ENCODE measurements around the gene UPF2.

UPF2 gene

DNA sequence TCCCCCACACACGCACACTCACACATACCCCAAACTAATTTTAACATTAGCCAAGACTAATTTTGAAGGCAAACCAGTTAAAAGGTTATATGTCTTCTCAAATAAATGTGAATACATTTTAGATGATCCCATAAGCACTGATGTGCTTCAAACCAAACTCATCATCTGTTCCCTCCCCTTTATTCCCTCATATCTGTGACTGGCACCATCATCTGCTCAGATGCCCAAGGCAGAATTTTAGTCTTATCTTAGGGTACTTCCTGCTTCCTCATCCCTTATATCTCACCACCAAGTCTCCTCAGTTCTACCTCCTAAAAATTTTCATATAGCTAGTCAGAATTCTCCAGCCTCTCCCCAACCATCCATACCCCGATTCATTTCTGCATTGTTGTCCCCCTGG is 80.4 kb downstream of the UPF2 start:
- in situ Hi-C loops (cut with HindIII; ENCODE audit: low sequenced_read_pairs) = no loop called here

- in situ Hi-C loops (cut with HindIII; ENCODE audit: low sequenced_read_pairs) = no loop called here
Measured at GRCh38 chr10:11961771-11962170, 80.8 kb downstream of the UPF2 start.

GRCh38 chr10:11959966-11960365 is 82.6 kb downstream of the UPF2 start:
- in situ Hi-C loops (cut with HindIII; ENCODE audit: low sequenced_read_pairs) = no loop called here

DNA sequence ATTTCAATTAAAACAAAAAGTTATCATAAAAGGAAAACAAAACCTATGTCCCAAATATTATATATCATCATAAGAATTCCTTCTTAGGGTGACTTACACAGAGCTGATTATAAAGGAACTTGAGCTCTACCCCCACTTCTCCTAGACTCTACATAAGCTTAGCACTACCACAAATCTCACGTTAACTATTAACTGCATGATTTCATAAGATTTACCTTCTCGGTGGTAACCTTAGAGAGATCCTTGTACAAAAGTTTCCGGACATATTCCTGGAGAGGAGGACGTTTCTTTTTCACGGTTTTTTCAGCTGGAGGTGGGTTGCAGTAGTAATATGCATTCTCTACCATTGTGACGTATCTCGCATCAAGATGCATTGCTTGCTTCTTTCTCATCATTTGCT is 83.7 kb downstream of the UPF2 start:
- in situ Hi-C loops (cut with HindIII; ENCODE audit: low sequenced_read_pairs) = no loop called here

DNA sequence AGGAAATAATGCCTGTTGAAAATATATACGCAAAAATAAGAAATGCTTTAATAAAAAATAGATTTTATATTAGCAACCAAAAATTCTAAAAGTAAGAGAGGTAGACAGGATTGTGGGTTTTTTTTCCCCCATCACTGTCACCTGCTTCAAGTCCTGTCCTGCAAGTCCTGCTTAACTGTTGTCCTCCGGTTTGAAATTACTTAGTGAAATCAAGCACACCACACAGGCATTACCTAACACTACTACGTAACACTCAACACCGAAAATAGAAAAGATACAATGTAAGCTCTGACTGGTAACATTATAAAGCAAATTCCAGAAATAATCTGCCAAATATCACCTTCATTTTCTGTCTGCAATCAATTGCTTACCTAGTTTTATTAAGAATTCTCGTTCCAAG is 90.9 kb downstream of the UPF2 start:
- in situ Hi-C loops (cut with HindIII; ENCODE audit: low sequenced_read_pairs) = no loop called here

DNA sequence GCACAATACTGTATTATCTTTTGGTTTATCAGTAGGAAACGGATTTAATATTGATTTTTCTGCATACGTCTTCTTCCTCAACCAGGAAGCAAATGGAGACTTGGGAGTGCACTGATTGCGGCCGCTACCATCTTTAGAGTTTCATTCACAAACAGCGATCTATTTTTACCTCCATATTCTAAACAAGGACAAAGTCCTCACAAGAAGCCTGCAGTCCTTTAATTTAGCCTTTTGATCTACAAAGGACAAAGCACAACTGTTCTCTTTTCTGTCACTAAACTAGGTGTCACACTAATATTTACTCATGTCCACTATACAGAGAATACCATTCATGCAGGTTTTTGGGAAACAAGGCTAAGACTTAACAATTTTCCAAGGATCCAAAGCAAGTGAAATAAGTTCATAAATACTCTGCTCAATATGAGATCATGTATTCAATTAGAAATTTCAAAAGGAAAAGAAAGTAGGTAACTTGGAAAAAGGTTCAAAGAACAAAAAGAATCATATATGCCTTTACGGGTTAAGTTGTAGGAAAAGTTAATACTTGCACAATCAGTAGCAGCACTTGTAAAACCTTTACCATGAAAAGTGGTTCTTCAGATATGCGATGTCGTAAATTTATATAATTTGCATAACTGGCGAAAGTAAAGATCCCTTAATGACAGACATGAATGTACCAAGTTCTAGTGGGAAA is 92.1 kb downstream of the UPF2 start:
- in situ Hi-C loops (cut with HindIII; ENCODE audit: low sequenced_read_pairs) = no loop called here

GRCh38 chr10:11949152-11949551 is 93.5 kb downstream of the UPF2 start:
- in situ Hi-C loops (cut with HindIII; ENCODE audit: low sequenced_read_pairs) = no loop called here

DNA sequence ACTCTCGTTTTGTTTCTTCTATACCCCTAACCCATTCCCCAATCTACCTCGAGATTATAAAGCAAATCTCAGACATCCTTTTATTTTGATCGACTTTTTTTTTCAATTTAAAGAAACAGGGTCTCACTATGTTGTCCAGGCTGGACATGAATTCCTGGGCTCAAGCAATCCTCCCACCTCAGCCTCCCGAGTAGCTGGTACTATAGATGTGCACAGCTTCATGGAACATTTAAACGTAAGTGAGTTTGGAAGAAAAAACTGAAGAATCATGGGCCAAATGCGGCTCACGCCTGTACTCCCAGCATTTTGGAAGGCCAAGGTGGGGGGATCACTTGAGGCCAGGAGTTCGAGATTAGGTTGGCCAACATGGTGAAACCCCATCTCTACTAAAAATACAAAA is 96.0 kb downstream of the UPF2 start:
- in situ Hi-C loops (cut with HindIII; ENCODE audit: low sequenced_read_pairs) = no loop called here

GRCh38 chr10:11936389-11937152 is 106.0 kb downstream of the UPF2 start:
- in situ Hi-C loops (cut with HindIII; ENCODE audit: low sequenced_read_pairs) = no loop called here

- in situ Hi-C loops (cut with HindIII; ENCODE audit: low sequenced_read_pairs) = no loop called here
Measured at GRCh38 chr10:11934262-11934661, 108.3 kb downstream of the UPF2 start.

- in situ Hi-C loops (cut with HindIII; ENCODE audit: low sequenced_read_pairs) = no loop called here
Measured at GRCh38 chr10:11933577-11934223, 108.9 kb downstream of the UPF2 start.

- in situ Hi-C loops (cut with HindIII; ENCODE audit: low sequenced_read_pairs) = no loop called here
Measured at GRCh38 chr10:11931038-11931437, 111.6 kb downstream of the UPF2 start.

DNA sequence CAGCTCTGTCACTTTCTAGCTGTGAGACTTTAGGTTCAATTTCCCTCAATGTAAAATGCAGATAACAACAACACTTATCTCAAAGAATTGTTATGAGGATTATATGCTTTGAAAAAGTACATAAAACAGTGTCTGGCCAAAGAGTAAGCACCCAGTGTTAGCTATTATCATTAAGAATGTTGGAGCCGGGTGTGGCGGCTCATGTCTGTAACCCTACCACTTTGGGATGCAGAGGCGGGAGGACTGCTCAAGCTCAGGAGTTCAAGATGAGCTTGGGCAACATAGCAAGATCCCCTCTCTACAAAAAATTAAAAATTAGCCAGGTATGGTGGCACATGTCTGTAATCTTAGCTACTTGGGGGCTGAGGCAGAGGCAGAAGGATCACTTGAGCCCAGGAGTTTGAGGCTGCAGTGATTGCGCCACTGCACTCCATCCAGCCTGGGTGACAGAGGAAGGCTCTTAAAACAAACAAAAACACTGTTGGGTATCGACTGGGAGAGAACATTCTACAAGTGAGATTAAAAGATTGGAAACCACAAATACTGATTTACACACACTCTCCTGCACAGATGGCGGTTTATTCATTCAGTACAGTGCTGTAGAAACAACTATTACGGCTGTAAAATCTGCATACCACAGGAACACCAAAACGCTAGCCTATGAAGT is 112.2 kb downstream of the UPF2 start:
- in situ Hi-C loops (cut with HindIII; ENCODE audit: low sequenced_read_pairs) = no loop called here

DNA sequence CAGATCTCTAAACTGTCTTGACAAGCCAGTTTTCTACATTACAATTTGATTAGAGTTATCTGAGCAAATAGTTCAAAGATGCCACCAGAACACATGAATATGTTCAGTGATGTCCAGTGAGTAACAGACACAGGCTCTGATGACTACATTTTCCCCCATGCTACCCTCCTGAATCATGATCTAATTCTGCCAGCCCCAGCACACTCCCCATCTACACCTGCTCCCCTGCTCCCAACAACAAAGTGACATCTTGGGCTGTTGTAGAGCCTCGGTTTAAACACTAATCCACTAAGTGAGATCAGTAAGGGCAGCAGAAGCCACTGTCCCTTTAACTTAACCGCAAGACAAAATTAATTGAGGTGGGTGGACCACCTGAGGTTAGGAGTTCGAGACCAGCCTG is 114.9 kb downstream of the UPF2 start:
- in situ Hi-C loops (cut with HindIII; ENCODE audit: low sequenced_read_pairs) = no loop called here

DNA sequence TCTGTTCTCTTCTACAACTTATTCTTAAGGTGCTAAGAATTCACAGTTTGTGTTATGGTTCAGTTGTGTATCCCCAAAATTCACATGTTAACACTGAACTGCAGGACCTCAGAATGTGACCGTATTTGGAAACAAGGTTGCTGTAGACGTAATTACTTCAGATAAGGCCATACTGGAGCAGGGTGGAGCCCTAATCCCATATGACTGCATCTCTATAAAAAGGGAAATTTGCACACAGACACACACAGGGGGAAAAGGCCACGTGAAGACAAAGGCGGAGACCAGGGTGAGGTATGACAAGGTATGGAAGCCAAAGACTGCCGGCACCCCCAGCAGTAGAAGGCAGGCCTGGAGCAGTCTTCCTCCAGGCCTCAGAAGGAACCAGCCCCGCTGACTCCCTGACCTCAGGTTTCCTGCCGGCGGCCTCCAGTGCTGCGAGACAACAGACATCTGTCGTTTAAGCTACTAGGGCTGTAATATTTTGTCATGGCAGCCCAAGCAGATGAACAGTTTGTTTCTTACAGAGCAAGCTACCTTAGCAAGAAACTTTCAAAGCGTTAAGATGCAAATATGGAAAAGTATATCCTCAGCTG is 120.7 kb downstream of the UPF2 start:
- in situ Hi-C loops (cut with HindIII; ENCODE audit: low sequenced_read_pairs) = no loop called here

DNA sequence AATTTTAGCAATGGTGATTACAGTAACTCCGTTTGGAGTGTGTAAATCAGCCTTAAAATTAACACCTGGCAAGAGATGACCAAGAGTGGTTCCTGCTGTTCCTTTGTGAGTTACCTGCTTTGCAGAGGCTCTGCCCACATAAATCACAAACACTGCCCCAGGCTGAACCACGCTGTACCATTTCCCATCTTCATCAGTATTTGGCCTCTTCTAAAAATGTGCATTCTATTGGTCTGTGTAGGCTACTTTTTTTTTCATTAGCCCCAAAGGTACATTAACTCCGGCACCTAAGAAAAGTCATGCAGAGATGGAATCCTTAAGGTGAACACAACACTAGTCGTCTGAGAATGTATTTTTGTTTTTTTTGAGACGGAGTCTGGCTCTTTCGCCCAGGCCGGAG is 123.3 kb downstream of the UPF2 start:
- in situ Hi-C loops (cut with HindIII; ENCODE audit: low sequenced_read_pairs) = no loop called here

DNA sequence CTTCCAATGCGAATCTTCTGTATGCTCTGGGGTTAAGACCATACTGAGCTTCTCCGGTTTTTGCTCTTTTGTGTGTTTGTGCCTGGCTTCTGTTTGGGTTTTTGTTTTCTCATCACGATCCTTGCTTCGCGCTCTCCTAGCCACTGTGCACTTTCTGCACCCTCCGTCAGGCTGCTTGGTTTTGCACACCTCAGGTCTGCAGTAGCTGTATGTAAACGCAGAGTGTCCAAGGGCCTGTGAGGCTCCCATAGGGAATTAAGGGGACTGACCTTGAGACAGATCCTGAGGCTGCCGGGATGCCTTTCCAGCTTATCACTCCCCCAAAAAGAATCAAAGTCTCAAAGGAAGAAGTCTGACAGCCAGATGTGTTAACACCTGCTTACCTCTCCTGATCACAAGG is 124.2 kb downstream of the UPF2 start:
- in situ Hi-C loops (cut with HindIII; ENCODE audit: low sequenced_read_pairs) = no loop called here

- in situ Hi-C loops (cut with HindIII; ENCODE audit: low sequenced_read_pairs) = no loop called here
Measured at GRCh38 chr10:11913079-11913641, 129.4 kb downstream of the UPF2 start.

GRCh38 chr10:11910102-11910501 is 132.5 kb downstream of the UPF2 start:
- in situ Hi-C loops (cut with HindIII; ENCODE audit: low sequenced_read_pairs) = no loop called here

- in situ Hi-C loops (cut with HindIII; ENCODE audit: low sequenced_read_pairs) = no loop called here
Measured at GRCh38 chr10:11909618-11910017, 133.0 kb downstream of the UPF2 start.

- in situ Hi-C loops (cut with HindIII; ENCODE audit: low sequenced_read_pairs) = no loop called here
Measured at GRCh38 chr10:11908991-11909390, 133.6 kb downstream of the UPF2 start.
